ENCODE results near the gene PRR19.
"Not testable (repeated sequence)": the region's sequence is repeated elsewhere in the genome, so short reads cannot be mapped to it uniquely, and the experiment has no call there.

PRR19 gene, protein sequence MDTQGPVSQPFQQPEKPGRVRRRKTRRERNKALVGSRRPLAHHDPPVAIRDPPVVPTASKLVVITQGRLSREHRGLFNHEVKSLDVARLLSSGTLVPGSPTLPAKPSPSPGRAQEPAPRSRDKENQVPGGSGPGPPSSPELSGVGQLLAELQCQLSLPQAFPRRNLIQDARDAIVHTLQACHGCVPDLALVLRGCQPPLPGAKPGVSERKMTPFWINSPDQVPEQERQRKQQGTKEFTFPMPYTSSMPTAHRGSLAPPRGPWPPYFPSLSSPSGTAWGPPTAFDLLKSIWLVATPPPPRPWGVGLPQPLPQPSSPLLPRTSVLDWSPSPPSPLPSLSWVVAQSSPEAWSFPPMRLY

GRCh38 chr19:42301646-42302203, at the start of gene PRR19:
PRR19 (plus strand) TSS chr19:42302132; CDS start chr19:42309585, 7,453 bp downstream.
- no peak for DNase-seq (ENCODE audit: low spot score)

DNA sequence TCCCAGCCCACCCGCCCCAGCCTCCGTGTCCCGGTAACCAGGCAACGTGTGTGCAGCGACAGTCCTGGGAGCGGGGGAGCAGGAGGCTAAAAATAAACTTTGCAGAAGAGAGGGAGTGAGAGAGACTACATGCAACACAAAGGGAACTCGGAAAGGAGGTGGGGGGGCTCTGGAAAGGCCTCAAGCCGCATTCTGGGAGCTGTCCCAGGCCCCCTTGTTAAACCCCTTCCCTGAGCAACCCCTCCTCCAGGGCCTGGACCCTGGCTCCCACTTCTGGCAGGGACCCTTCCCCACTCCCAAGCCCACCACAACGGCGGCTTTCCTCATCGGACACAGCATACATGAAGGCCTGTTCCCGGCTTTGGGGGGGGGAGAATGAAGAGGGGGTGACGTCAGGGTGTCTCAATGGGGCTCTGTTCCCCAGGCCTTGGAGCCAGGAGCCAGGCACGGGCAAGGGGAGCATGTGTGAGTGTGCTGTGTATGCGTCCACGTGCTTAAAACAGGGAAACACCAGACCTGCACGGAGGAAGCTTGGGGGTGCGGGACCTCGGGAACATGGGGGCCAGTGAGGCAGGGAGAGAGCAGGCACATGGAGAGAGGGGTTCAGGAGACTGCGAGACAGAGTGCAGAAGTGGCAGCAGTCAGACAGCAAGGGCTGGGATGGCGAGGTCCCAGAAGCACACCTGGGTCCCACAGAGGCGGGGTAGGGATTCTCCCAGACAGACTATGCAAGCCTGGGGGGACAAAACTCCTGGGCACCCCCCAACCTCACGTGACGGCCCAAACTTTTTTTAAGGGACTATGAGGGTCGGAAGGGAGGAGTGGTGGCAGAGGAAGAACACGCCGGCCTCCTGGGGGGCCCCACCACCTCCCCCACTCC, 49.3 kb upstream of the PRR19 start:
- DNase-seq (ENCODE audit: low spot score): peak; percentile 65

DNA sequence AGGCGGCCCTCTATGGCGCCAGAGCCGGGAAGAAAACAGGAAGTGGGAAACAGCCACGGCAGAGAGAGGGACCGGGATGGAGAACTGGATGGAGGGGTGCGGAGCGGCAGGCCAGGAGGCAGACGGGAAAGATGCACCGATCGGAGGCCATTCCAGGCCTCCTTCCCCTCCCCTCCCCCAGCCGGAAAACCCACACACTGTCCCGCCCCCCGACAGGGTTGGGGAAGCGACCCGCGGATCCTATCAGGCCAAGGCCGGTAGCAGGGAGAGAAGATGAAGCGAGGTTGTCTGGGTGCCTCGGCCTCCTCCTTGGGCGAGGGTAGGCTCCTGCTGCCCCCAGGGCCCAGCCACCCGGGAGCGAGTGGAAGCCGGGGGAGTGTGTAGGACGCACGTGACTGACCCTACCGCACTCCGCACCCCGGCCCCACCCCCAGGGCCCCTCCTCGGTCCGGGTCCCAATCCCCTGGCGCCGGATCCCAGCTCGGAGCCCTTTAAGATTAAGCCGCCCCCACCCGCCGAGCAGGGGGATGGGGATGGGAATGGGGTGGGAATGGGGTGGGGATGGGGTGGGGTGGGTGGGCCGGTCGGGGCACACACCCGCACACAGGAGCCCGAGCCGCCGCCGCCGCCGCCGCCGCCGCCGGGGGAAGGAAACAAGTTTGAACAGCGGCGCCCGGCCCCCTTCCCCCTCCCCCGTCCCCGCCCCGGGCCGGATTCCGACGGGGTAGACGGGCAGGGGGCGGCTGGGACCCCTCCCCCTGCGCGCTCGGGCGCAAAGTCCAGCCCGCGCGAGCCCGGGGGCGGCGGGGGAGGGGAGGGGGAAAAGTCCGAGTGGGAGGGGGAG, 48.5 kb upstream of the PRR19 start:
- peak; percentile 53 for DNase-seq (ENCODE audit: low spot score)

DNA sequence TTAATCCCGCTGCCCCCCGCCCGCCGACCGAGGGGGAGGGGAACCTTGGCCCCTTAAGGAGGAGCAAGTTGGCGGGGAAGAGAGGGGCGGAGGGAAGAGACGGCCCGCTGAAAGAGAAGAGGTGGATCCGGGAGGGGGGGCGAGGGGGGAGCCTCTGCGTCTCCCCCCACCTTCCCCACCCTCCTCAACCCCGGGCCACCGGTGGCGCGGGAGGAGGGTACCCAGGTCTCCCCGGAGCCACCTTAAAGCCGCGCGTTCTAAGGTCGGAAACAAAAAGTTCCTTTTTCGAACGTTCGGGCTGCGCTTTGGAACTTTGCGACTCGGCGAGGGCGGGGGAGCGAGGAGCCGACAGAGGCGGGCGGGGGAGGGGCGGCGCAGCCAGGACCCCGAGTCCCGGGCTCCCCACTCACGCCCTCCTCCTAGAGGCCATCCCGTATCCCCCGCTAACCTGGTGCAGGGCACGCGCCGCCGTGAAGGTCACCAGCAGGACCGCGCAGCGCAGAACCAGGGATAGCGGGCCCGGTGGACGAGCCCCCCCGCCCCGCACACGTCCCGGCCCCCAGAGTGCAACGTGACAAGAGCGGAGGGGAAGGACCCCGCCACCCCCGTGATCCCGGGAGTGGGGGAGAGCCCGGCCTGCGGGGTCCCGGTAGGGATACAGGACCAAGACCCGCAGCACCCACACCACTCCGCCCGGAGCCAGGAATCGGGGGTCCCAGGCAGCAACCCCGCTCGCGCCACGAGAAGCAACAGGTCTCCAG, 47.7 kb upstream of the PRR19 start:
- DNase-seq (ENCODE audit: low spot score): peak; percentile 61

DNA sequence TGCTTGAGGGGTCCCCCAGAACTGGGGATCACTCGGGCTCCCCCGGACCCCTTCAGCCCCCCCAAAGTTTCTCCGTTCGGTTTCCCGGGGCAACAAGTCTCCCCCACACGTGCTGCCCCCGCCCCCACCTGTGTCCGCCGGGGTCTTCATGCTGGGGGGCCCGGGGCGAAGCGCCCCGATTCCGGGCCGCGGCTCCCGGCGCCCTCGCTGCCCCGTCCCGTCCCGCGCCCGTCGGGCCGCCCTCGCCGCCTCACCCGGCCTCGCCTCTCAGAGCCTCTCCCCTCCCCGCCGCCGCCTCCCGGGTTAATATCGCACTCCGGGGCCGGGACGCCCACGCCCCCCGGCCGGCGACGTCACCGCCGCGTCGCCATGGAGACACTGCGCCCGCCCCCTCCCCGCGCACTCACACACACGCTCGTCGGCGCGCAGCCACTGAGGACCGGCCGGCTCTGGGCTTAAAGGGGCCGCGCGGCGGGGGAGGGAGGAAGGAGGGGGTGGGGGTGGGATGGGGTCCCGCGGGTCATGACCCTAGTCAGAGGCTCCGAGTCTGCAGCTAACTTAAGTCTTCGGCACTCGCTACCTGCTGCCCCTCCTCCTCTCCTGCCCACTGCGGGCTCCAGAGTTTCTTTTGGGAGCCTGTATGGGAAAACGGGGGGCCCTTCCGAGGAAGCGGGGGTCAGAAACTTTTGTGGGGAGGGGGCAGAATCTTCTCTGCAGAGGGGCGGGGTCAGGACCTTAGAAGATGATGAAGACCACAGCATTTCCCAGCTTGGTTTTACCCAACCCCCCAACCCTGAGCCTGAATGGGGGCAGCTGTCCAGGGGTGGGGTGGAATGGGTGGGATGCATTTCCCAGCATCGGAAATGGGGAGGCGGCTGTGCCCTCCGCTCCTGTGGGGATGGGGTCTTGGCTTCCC, 46.8 kb upstream of the PRR19 start, which contains the start of gene ERF:
Gene ERF (minus strand): TSS at position 279 of the 916 bp plus-strand sequence. CDS start 129 bp downstream, at position 150.
- DNase-seq (ENCODE audit: low spot score): peak; percentile 83

DNA sequence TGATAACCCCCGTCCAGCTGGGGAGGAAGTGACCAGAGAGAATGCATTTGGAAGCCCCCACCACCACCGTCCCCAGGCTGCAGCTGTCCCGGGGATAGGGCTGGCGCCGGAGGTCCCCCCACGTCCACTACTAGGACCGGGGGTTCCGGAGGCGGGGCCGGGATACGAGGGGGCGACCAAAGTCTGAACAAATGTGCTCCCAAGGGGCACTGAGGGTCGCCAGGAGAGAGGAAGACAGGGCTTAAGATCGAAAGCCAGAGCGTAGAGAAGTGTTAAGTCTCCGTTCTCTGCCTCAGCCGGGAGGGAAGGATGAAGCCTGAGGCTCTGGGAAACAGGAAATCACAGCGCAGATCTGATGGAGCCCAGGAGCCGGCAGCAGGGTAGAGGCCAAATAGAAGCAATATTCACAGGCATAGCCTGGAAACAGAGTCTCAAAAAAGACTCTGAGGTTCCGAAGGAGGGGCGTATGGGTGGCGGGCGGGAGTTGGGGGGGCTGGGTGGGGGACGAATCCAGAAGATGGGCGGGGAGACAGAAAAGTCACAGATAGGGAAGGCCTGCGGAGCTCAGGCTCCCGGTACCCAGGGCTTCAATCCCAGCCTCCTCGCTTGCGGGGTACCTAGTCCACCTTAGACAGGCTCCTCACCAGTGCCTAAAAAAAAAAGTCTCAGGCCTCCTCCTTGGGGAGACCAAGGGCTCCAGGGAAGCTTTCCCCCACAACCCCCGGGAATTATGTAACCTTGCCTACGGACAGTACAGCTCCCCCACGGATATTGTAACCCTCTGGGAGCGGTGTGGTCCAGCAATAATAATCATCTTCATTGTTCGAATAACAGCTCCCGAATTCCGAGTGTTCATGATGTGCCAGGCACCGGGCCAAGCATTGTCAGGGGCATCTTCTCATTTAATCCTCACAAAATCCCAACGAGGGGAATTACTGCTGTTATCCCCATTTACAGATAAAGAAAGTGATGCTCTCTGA, 45.9 kb upstream of the PRR19 start:
- DNase-seq (ENCODE audit: low spot score): peak; percentile 82

GRCh38 chr19:42257842-42258241, 44.1 kb upstream of the PRR19 start:
- not testable (repeated sequence) for DNase-seq (ENCODE audit: low spot score)

- no peak for DNase-seq (ENCODE audit: low spot score)
Observed at GRCh38 chr19:42261763-42262162, 40.2 kb upstream of the PRR19 start.

DNA sequence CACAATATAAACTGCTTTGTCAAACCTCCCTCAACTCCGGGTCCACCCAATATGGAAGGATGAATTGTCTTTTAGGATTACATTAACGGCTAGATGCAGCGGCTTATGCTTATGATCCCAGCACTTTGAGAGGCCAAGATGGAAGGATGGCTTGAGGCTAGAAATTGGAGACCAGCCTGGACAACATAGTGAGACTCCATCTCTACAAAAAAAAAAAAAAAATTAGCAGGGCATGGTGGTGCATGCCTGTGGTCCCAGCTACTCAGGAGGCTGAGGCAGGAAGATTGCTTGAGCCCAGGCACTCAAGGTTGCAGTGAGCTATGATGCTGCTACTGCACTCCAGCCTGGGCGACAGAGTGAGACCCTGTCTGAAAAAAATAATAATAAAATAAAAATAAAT, 35.8 kb upstream of the PRR19 start:
- DNase-seq (ENCODE audit: low spot score): not testable (repeated sequence)

DNA sequence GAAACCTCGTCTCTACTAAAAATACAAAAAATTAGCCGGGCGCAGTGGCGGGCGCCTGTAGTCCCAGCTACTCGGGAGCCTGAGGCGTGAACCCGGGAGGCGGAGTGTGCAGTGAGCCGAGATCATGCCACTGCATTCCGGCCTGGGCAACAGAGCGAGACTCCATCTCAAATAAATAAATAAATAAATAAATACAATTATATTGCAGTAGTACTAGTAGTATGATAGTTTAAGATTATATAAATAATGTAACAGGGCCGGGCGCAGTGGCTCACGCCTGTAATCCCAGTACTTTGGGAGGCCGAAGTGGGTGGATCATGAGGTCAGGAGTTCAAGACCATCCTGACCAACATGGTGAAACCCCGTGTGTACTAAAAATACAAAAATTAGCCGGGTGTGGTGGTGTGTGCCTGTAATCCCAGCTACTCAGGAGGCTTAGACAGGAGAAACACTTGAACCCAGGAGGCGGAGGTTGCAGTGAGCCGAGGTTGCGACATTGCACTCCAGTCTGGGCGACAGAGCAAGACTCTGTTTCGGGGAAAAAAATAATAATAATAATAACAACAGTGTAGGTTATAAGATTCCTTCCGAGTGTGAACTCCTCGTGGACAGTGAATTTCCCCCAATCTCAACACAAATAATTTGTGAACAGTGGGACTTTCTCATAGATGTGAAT, 34.9 kb upstream of the PRR19 start:
- not testable (repeated sequence) for DNase-seq (ENCODE audit: low spot score)

DNA sequence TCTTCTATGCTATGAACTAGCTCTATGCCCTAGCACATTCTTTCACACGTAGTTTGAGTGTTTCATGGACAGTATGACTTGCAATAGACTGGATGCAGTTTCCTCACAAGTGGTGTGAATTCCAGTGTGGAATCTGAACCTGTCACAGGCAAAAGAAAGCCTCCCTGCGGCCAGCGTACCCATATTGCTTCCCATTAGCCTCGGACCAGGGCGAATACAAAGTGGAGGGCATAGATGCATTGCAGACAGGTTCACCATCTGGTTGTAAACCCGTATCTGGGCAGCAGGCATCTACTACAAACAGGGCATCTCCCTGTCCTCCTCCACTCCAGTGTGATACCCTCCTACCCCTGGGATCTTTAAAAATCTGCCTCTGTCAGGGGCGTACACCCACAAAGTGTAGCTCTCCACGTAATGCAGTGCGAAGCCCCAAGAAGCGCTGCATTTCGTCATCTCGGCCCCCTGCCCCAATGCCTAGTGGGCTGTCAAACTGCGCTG, 34.2 kb upstream of the PRR19 start:
- peak; percentile 50 for DNase-seq (ENCODE audit: low spot score)

- DNase-seq (ENCODE audit: low spot score): peak; percentile 100
Observed at GRCh38 chr19:42268142-42268703, 33.7 kb upstream of the PRR19 start.

DNA sequence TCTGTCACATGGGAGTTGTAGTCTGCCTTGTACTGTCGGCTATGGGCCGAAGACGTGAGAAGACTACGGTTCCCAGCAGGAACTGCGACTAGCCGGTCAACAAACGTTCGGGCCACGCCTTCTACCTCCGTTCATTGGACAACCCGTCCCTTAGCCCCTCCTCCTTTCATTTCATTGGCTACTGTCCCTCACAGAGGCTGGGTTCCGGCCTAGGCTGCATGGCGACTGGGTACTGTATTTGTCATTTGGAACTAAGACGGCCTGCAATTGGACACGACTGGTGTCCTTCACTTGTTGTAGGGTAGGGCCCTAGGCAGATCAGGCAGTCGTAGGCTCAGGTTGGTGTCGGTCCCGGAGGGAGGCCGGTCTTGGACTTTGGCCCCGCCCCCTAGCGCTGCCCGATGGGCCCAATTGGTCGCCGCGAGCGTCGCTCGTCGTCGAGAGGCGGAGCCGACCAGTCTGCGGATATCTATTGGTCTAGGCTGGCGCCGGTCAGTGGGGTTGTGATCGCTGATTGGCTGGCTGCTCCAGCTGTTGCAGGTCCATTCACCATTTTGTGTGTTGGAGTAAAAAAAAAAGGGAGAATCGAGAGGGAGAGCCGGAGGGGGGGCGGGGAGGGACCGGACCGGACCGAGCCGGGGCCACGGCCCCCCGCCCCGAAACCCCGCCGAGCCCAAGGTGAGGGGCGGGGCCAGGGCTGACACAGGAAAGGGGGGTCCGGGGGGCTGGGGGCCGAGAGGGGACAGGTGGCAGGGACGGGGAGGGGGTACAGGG, 33.0 kb upstream of the PRR19 start, which contains the start of gene CIC:
Gene CIC (plus strand): TSS at position 549 of the 774 bp plus-strand sequence. CDS start 2,532 bp downstream, outside the sequence.
- peak; percentile 100 for DNase-seq (ENCODE audit: low spot score)

DNA sequence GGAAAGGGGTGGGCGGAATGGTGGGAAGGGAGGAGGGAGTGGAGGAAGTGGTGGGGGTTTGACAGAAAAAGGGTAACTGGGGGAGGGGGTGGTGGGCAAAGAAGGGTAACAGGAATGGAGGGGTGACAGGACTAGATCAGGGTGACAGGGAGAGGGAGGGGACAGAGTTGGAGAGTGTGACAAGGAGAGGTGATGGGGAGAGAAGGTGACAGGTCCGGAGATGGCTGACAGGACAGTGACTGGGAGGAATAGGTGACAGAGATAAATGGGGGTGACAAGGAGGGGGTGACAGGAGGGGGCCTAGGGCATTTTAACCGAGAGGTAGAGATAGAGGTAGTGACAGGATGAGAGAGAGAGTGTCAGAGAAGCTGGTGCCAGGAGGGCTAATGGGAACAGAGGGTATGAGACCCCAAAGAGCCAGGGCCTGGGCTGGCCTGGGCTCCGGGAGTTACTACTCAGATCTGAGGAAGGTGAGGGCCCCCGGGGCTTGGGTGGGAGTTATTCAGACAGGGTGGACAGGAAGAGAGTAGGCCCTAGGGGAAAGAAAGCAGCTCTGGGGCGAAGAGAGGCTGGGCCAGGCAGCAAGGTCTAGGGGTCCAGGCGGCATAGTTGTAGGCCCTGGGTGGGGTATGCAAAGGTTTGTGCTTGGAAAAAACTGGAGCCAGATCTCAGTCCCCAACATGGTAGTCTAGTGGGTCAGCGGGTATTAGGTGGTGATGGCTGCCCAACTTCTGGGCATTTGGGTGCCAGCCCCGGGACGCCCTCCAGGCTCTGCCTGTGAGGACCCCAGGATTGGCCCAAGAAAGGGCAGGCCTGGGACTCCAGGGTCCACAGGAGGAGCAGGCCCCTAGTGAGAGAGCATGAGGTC, 32.2 kb upstream of the PRR19 start:
- DNase-seq (ENCODE audit: low spot score): peak; percentile 14

- DNase-seq (ENCODE audit: low spot score): no peak
Observed at GRCh38 chr19:42270346-42271044, 31.4 kb upstream of the PRR19 start.

Data from cerebellar cortex (tissue), 1 donor.